Right ventricle myocardium inferior (tissue), 1 donor: ENCODE results near the gene EIF4G3. TPM values are rescaled to one million over a fixed set of nuclear protein-coding genes. Genes with fewer than 3 reads are reported as not detected.
A peak's percentile ranks its signal among the peaks of the same experiment; 100 is the strongest.
"Not testable (repeated sequence)": the region's sequence is repeated elsewhere in the genome, so short reads cannot be mapped to it uniquely, and the experiment has no call there.

ENCODE experiments used
- ATAC-seq: fragments of 200-7000 bp; cut with Tn5 transposase; one replicate; pipeline ENCODE4 v1.9.1; 2020; ENCODE audit warnings: mild to moderate bottlenecking, moderate library complexity
- DNase-seq: peaks from one replicate; pipeline ENCODE4 v3.0.0; 2021; ENCODE audit errors: missing footprints
- intact Hi-C: fragments of 100-400 bp; cut with DNase I; formaldehyde crosslinking; loops from one replicate; pipeline ENCODE4 v1.11.0; 2022
- total RNA-seq: library from RNA; stranded (reverse); fragmentation: NEBNext Ultra II Directional; extraction: Animal tissue kit (Norgen Biotek cat#: 25700); gene quantifications from one replicate; pipeline ENCODE4 v1.2.1, GENCODE V29; 2021
- donor health status: DM: no; HTN: yes; CAD: no; lungs with severe emphysema.

Gene EIF4G3
- total RNA-seq, 1 donor from 2014 or later = 25.6 TPM

DNA sequence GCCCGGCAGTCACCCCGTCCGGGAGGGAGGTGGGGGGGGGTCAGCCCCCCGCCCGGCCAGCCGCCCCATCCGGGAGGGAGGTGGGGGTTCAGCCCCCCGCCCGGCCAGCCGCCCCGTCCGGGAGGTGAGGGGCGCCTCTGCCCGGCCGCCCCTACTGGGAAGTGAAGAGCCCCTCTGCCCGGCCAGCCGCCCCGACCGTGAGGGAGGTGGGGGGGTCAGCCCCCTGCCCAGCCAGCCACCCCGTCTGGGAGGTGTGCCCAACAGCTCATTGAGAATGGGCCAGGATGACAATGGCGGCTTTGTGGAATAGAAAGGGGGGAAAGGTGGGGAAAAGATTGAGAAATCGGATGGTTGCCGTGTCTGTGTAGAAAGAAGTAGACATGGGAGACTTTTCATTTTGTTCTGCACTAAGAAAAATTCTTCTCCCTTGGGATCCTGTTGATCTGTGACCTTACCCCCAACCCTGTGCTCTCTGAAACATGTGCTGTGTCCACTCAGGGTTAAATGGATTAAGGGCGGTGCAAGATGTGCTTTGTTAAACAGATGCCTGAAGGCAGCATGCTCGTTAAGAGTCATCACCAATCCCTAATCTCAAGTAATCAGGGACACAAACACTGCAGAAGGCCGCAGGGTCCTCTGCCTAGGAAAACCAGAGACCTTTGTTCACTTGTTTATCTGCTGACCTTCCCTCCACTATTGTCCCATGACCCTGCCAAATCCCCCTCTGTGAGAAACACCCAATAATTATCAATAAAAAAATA, 152.4 kb downstream of the EIF4G3 start:
- ATAC-seq, intact Hi-C loops, DNase-seq: not testable (repeated sequence)

DNA sequence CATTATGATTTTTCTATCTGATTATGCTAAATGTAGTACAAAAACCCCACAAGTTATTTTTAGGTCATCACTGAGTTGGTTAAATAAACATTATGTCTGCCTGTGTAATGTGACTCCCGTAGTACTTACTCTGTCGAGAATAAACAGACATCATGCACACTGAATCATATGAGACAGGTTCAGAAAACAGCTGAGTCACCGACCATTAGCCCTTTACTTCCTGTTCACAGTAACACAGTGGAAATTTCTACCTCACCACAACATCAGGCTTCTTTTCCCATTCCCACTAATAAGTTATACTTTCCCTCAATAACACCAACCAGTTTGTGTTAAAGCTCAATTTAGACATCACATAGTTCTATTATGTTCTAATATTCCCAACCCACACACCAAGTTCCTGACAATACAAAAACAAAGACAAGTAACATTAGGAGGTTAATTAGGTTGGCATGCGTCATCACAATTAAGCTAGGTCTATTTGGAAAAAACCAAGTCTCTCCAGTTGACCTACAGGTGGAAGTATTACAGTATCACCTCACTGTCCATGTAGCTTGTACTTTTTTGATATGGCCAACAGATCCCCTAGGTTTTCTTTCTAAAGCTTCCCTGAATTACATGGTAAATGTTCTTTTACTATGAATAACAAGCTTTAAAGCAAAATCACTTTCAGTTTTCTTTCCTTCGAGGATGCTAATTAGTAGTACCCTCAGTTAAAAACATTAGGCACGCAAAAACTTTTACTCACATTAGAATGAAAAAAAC, 154.2 kb downstream of the EIF4G3 start:
- ATAC-seq (peak; percentile 96), DNase-seq (no peak)

DNA sequence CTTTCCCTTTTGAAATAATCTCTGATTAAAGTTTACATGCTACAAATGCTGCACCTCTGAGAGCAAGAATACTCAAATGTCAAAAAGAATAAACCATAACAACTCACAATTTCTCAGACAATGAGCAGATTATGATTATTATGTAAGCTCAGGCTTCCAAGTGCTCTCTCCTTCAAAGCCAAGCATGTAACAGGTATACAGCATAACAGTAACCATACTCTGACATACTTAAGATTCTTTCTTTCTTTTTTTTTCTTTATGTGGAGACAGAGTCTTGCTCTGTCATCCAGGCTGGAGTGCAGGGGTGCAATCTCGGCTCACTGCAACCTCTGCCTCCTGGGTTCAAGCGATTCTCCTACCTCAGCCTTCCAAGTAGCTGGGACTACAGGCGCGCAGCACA, 155.4 kb downstream of the EIF4G3 start:
- no peak for ATAC-seq
- intact Hi-C loops = no loop called here
- DNase-seq = no peak

More for the DNA sequence above, 154.2 kb downstream of the EIF4G3 start:
- intact Hi-C loops = no loop called here

GRCh38 chr1:21020151-21020550, 156.5 kb downstream of the EIF4G3 start:
- ATAC-seq (no peak), DNase-seq (no peak)
- intact Hi-C loops = no loop called here

- DNase-seq (no peak), ATAC-seq (no peak)
- intact Hi-C loops = loop anchor here (10.0 kb wide), 1 partner anchor 96 kb away; no protein-coding TSS in a partner anchor
Observed at GRCh38 chr1:21018673-21019072, 158.0 kb downstream of the EIF4G3 start.

DNA sequence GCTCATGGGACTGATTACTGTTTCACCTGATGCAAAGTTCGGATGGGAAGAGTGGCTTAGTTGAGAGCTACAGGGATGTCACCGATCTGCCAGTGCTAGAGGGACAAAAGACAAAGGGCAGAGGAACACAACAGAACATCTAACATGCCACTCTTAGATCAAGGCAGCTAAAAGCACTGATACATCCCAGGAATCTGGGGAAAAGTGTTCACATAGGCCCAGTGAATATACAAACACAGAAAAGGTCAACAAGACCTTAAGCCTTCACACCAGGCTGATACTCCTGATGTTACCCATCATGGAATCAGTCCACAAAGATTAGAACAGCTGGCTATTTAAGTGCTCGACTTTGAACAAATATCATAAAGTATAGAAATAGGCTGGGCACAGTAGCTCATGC, 163.2 kb downstream of the EIF4G3 start:
- intact Hi-C loops = loop anchor here (10.0 kb wide), 1 partner anchor 101 kb away; no protein-coding TSS in a partner anchor
- DNase-seq = no peak
- peak; percentile 39 for ATAC-seq

- DNase-seq (no peak), ATAC-seq (peak; percentile 90)
- intact Hi-C loops = loop anchor here (10.0 kb wide), 1 partner anchor 102 kb away; no protein-coding TSS in a partner anchor
Observed at GRCh38 chr1:21012937-21013336, 163.8 kb downstream of the EIF4G3 start.

DNA sequence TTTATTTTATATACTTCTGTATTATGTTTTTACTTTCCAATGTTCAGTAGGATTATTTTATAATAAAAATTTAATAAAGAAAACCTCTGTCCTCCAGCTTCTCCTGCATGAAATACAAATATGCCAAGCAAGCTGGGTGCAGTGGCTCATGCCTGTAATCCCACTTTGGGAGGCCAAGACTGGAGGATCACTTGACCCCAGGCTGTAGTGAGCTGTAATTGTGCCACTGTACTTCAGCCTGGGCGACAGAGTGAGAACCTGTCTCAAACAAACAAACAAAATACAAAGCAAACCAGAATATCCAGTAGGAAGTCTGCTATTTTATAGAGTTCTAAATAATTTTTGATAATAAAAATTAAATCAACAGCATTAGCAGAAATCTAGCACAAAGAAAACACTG, 168.8 kb downstream of the EIF4G3 start:
- ATAC-seq = no peak
- no peak for DNase-seq
- intact Hi-C loops = no loop called here

- DNase-seq = no peak
- intact Hi-C loops = no loop called here
- ATAC-seq = no peak
Observed at GRCh38 chr1:21005466-21006239, 171.0 kb downstream of the EIF4G3 start.

GRCh38 chr1:21003281-21004045, 173.2 kb downstream of the EIF4G3 start:
- ATAC-seq (no peak), DNase-seq (no peak)
- intact Hi-C loops = no loop called here

GRCh38 chr1:21001042-21001441, 175.7 kb downstream of the EIF4G3 start:
- ATAC-seq = no peak
- intact Hi-C loops = no loop called here
- DNase-seq = no peak

GRCh38 chr1:21000245-21000594, 176.5 kb downstream of the EIF4G3 start:
- intact Hi-C loops = no loop called here

DNA sequence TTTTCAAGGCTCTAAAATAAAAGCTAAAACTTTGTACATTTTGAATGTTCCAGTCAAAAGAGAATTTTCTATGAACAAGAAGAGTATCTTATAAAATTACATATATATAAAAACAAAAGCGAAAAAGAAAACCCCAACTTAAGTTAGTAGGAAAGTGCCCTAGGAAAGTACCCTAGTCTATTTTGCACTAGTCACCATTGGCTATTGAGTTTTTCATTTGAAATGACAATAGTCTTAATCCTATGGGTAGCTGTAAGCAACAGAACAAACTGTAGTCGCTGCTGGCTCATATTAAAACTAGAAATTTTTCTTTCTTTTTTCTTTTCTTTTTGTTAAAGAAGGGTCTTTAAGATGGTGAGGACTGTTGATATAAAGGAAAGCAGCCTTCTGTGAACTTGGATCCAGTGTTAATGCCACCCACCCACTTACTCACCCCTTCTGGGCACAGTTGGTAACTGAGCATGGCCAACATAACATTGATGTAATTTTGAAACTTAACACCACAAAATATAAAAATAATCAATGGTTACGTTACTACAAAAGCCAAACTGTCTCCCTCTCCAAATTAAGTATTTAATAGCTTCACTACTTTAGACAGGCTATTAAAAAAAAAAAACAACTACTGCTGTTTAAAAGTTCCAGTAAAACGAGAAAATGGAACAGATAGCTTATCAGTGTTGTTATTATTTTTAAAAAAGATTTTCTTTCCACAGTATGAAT, 177.0 kb downstream of the EIF4G3 start:
- ATAC-seq = no peak
- intact Hi-C loops = no loop called here
- no peak for DNase-seq

More at GRCh38 chr1:21000245-21000594, 176.5 kb downstream of the EIF4G3 start:
- no peak for DNase-seq
- no peak for ATAC-seq

DNA sequence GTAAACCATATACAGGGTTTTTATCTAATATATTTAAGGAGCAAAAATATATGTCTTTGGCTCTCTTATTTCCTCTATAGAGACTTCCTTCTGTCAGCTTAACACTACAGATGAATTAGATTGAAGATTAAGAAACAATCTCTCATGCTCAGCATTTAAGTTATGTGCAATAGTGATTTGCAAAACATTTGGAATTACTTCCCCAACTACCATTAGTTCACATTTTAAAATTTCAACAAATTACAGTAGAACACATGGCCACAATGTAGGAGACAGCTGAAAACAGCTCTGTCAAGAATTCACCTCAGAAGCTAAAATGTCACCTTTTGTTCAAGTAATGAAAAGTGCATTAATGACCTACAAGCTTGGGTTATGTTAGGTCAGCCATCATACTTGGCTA, 177.9 kb downstream of the EIF4G3 start:
- intact Hi-C loops = no loop called here
- ATAC-seq = no peak
- no peak for DNase-seq

- intact Hi-C loops = no loop called here
- DNase-seq = no peak
- no peak for ATAC-seq
Observed at GRCh38 chr1:20997602-20998224, 179.0 kb downstream of the EIF4G3 start.

- DNase-seq (no peak), ATAC-seq (no peak)
- intact Hi-C loops = no loop called here
Observed at GRCh38 chr1:20996554-20996953, 180.1 kb downstream of the EIF4G3 start.

DNA sequence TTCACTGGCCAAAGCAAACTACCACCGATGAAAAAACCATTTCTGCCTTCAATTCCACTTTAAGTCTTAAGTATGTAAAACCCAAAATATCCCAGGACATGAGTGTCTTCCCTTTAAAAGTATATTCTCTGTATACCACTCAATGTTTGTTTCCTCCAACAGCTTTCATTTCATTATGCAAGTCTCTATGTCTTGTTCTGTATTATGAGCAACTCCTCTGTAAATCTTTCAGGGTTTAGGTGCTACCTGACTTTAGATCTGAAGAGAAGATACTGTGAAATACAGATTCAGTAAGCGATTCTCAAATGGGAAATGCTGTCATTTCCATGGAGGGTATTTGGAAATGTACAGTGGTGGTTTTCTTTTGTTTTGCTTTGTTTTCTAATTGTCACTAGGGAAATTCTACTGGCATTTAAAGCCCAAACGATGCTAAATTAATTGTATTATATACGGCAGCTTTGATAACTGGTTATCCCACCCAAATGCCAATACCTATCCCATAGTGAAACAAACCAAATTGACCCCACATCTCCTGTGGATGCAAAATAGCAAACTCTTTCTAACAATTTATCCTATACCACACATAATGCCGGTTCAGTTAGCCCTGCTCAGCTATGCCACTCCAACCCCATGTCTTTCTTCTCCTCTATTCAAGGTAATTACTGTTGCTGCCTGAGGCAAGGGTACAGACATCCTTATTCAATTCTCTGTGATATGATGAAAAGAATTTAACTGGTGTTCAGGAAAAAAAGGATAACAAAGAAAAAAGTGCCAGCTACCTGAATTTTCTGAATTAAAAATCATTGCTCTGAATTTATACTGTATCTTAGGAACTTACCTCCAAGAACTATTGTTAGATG, 182.8 kb downstream of the EIF4G3 start:
- no peak for DNase-seq
- intact Hi-C loops = no loop called here
- no peak for ATAC-seq
